SU-DHL-6 (cell line): ENCODE data around the gene GUCA2B.
A peak's percentile ranks its signal among the peaks of the same experiment; 100 is the strongest.

Experiments
- H2AFZ ChIP-seq: fragments of 200-600 bp; sonication (generic); 2 replicates; pipeline ENCODE4 v1.6.1; 2014; ENCODE audit warnings: low read depth, mild to moderate bottlenecking, moderate library complexity, mixed read lengths, antibody characterized with exemption, low read length; ENCODE audit not compliant: severe bottlenecking
- H3F3A ChIP-seq: fragments of 200-600 bp; shearing (Covaris generic); 2 replicates; pipeline ENCODE4 v1.6.0; 2016; ENCODE audit warnings: antibody characterized with exemption, mild to moderate bottlenecking; ENCODE audit not compliant: insufficient read depth
- H3K27ac ChIP-seq: fragments of 200-600 bp; sonication (generic); 2 replicates; pipeline ENCODE4 v1.5.1; 2016; ENCODE audit warnings: low read depth, mild to moderate bottlenecking, low read length, moderate library complexity, mixed read lengths
- H3K27me3 ChIP-seq: fragments of 200-600 bp; sonication (generic), shearing (Covaris generic); 2 replicates; pipeline ENCODE4 v1.6.0; 2014; ENCODE audit warnings: mild to moderate bottlenecking, low read length
- H3K36me3 ChIP-seq: fragments of 200-600 bp; sonication (generic); 2 replicates; pipeline ENCODE4 v1.6.1; 2014; ENCODE audit warnings: mild to moderate bottlenecking, low read length, mixed read lengths
- H3K4me2 ChIP-seq: fragments of 300-600, 200-600 bp; shearing (Covaris generic), sonication (generic); 2 replicates; pipeline ENCODE4 v1.6.0; 2014; ENCODE audit warnings: low read length, low read depth, mild to moderate bottlenecking; ENCODE audit not compliant: poor library complexity, severe bottlenecking
- H3K4me3 ChIP-seq: fragments of 200-600 bp; sonication (generic); 2 replicates; pipeline ENCODE4 v1.5.1; 2014; ENCODE audit warnings: antibody characterized with exemption, low read length, mild to moderate bottlenecking, mixed read lengths; ENCODE audit not compliant: insufficient read depth, poor library complexity, severe bottlenecking
- H3K79me2 ChIP-seq: fragments of 200-600 bp; sonication (generic); 2 replicates; pipeline ENCODE4 v1.6.1; 2014; ENCODE audit warnings: mild to moderate bottlenecking, low read length, moderate library complexity; ENCODE audit not compliant: insufficient read depth
- H3K9ac ChIP-seq: fragments of 200-600 bp; sonication (generic); 2 replicates; pipeline ENCODE4 v1.7.0; 2014; ENCODE audit warnings: mild to moderate bottlenecking, low read length
- H3K9me2 ChIP-seq: fragments of 200-600 bp; sonication (generic); replicated peaks from 2 replicates; pipeline ENCODE4 v1.6.1; 2014; ENCODE audit warnings: low read length; ENCODE audit not compliant: insufficient read depth
- H3K9me3 ChIP-seq: fragments of 200-600 bp; sonication (generic); 2 replicates; pipeline ENCODE4 v1.6.1; 2014; ENCODE audit warnings: low read length, mixed read lengths; ENCODE audit not compliant: insufficient read depth
- H4K20me1 ChIP-seq: fragments of 200-600 bp; sonication (generic); 2 replicates; pipeline ENCODE4 v1.6.1; 2014; ENCODE audit warnings: low read depth, mild to moderate bottlenecking, antibody characterized with exemption, low read length, moderate library complexity, mixed read lengths
- EZH2phosphoT487 ChIP-seq: fragments of 200-600 bp; sonication (generic), shearing (Covaris generic); conservative IDR thresholded peaks from 2 replicates; pipeline ENCODE4 v1.6.1; 2018; ENCODE audit warnings: mild to moderate bottlenecking, antibody characterized with exemption, low read length, moderate library complexity, mixed read lengths
- TF ChIP-seq, protein P1 (sequence below): fragments of 200-600 bp; sonication (generic); IDR thresholded peaks from one replicate; pipeline ENCODE4 v1.5.1; 2017; ENCODE audit warnings: antibody characterized with exemption, mild to moderate bottlenecking, low read length, moderate library complexity; ENCODE audit not compliant: insufficient read depth, poor library complexity, severe bottlenecking

Gene GUCA2B

GRCh38 chr1:42176902-42177519, 23.8 kb downstream of the GUCA2B start:
- Histone ChIP-seq H3K79me2 (no peaks in the 10 kb centered on the region), H3F3A (no peaks in the 10 kb centered on the region), H3K9me2 (no peaks in the 10 kb centered on the region), H3K9me3 (no peaks in the 10 kb centered on the region), H3K9ac (no peak overlapping the region), H3K27me3 (no peaks in the 10 kb centered on the region), H2AFZ (no peak overlapping the region), H3K36me3 (no peaks in the 10 kb centered on the region), H3K4me2 (no peak overlapping the region), H3K4me3 (no peak overlapping the region), H3K27ac (no peak overlapping the region), H4K20me1 (no peaks in the 10 kb centered on the region)
- TF ChIP-seq, protein P1, sequence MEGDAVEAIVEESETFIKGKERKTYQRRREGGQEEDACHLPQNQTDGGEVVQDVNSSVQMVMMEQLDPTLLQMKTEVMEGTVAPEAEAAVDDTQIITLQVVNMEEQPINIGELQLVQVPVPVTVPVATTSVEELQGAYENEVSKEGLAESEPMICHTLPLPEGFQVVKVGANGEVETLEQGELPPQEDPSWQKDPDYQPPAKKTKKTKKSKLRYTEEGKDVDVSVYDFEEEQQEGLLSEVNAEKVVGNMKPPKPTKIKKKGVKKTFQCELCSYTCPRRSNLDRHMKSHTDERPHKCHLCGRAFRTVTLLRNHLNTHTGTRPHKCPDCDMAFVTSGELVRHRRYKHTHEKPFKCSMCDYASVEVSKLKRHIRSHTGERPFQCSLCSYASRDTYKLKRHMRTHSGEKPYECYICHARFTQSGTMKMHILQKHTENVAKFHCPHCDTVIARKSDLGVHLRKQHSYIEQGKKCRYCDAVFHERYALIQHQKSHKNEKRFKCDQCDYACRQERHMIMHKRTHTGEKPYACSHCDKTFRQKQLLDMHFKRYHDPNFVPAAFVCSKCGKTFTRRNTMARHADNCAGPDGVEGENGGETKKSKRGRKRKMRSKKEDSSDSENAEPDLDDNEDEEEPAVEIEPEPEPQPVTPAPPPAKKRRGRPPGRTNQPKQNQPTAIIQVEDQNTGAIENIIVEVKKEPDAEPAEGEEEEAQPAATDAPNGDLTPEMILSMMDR, result peak; percentile 77
- TF ChIP-seq EZH2phosphoT487, result no peak

- H3K4me2 ChIP-seq, result no peak overlapping the region
- H3F3A ChIP-seq, result no peaks in the 10 kb centered on the region
- H3K36me3 ChIP-seq, result no peaks in the 10 kb centered on the region
Measured at GRCh38 chr1:42177541-42177981, 24.4 kb downstream of the GUCA2B start.

GRCh38 chr1:42178249-42178648, 25.0 kb downstream of the GUCA2B start:
- H3K4me3 ChIP-seq, result no peak overlapping the region
- no peak overlapping the region for H3K4me2 ChIP-seq
- H3K27me3 ChIP-seq, result no peaks in the 10 kb centered on the region
- no peaks in the 10 kb centered on the region for H3K36me3 ChIP-seq
- no peak overlapping the region for H3K9ac ChIP-seq
- H2AFZ ChIP-seq, result no peak overlapping the region
- H3F3A ChIP-seq, result no peaks in the 10 kb centered on the region
- H3K79me2 ChIP-seq, result no peaks in the 10 kb centered on the region
- no peaks in the 10 kb centered on the region for H3K9me3 ChIP-seq
- H3K27ac ChIP-seq, result no peak overlapping the region
- H3K9me2 ChIP-seq, result no peaks in the 10 kb centered on the region
- TF ChIP-seq, protein P1, result no peak
- no peaks in the 10 kb centered on the region for H4K20me1 ChIP-seq

More at GRCh38 chr1:42177541-42177981, 24.4 kb downstream of the GUCA2B start:
- Histone ChIP-seq H2AFZ (no peak overlapping the region), H3K9me2 (no peaks in the 10 kb centered on the region), H3K79me2 (no peaks in the 10 kb centered on the region), H3K4me3 (no peak overlapping the region), H3K27ac (no peak overlapping the region), H3K9ac (no peak overlapping the region), H3K9me3 (no peaks in the 10 kb centered on the region), H3K27me3 (no peaks in the 10 kb centered on the region), H4K20me1 (no peaks in the 10 kb centered on the region)
- no peak for TF ChIP-seq EZH2phosphoT487
- TF ChIP-seq, protein P1, result no peak
